PC-9 (cell line): ENCODE results near the gene SMIM34.
"Not testable (repeated sequence)": the region's sequence is repeated elsewhere in the genome, so short reads cannot be mapped to it uniquely, and the experiment has no call there.

Source experiments
- EZH2 ChIP-seq: fragments of 200-600 bp; sonication (generic); IDR thresholded peaks from 2 replicates; pipeline ENCODE4 v1.8.0; 2017; ENCODE audit warnings: antibody characterized with exemption, low read depth
- TF ChIP-seq, protein P1 (sequence below): fragments of 200-600 bp; sonication (generic); conservative IDR thresholded peaks from 2 replicates; pipeline ENCODE4 v1.6.1; 2017; ENCODE audit warnings: mixed run types, antibody characterized with exemption, mild to moderate bottlenecking, moderate library complexity

DNA sequence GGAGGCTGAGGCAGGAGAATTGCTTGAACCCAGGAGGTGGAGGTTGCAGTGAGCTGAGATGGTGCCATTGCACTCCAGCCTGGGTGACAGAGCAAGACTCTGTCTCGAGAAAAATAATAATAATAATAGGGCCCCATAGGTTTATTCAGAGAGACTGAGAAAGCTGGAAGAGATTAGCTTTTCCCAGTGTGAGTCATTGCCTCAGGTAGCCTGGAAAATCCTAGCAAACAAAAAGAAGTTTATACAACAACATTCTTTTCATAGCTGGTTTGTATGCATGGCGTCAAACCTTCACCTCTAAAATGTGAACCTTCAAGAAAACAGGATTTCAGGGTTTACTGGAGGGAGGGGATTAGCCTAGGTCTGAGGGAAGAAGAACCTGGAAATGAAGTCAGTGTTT is 40.6 kb downstream of the SMIM34 start:
- TF ChIP-seq, protein P1, sequence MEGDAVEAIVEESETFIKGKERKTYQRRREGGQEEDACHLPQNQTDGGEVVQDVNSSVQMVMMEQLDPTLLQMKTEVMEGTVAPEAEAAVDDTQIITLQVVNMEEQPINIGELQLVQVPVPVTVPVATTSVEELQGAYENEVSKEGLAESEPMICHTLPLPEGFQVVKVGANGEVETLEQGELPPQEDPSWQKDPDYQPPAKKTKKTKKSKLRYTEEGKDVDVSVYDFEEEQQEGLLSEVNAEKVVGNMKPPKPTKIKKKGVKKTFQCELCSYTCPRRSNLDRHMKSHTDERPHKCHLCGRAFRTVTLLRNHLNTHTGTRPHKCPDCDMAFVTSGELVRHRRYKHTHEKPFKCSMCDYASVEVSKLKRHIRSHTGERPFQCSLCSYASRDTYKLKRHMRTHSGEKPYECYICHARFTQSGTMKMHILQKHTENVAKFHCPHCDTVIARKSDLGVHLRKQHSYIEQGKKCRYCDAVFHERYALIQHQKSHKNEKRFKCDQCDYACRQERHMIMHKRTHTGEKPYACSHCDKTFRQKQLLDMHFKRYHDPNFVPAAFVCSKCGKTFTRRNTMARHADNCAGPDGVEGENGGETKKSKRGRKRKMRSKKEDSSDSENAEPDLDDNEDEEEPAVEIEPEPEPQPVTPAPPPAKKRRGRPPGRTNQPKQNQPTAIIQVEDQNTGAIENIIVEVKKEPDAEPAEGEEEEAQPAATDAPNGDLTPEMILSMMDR = not testable (repeated sequence)
- not testable (repeated sequence) for TF ChIP-seq EZH2
